Activated CD8-positive, alpha-beta memory T cell treated with anti-CD3 and anti-CD28 coated beads, Interleukin-2, amount 50 U/mL, for 24 hours (primary cell): ENCODE results near the gene DYNC2I2.
"Not testable (repeated sequence)": the region's sequence is repeated elsewhere in the genome, so short reads cannot be mapped to it uniquely, and the experiment has no call there.

Source experiments
- DNase-seq: peaks from one replicate; pipeline ENCODE4 v3.0.0-alpha.2; 2020; ENCODE audit errors: extremely low read depth

DYNC2I2 gene

GRCh38 chr9:128615571-128615970 is 41.1 kb downstream of the DYNC2I2 start:
- DNase-seq = no peak

- DNase-seq = no peak
Measured at GRCh38 chr9:128614728-128615127, 41.9 kb downstream of the DYNC2I2 start.

GRCh38 chr9:128611600-128612394 is 44.9 kb downstream of the DYNC2I2 start:
- DNase-seq = no peak

GRCh38 chr9:128610897-128611296 is 45.8 kb downstream of the DYNC2I2 start:
- DNase-seq = no peak

GRCh38 chr9:128607642-128608350 is 48.9 kb downstream of the DYNC2I2 start:
- no peak for DNase-seq

- DNase-seq = no peak
Measured at GRCh38 chr9:128603697-128604096, 53.0 kb downstream of the DYNC2I2 start.

- no peak for DNase-seq
Measured at GRCh38 chr9:128600099-128600498, 56.5 kb downstream of the DYNC2I2 start.

- DNase-seq = no peak
Measured at GRCh38 chr9:128595471-128595870, 61.2 kb downstream of the DYNC2I2 start.

GRCh38 chr9:128593856-128594255 is 62.8 kb downstream of the DYNC2I2 start:
- no peak for DNase-seq

- no peak for DNase-seq
Measured at GRCh38 chr9:128593039-128593438, 63.6 kb downstream of the DYNC2I2 start.

GRCh38 chr9:128588581-128589233 is 67.9 kb downstream of the DYNC2I2 start:
- no peak for DNase-seq

GRCh38 chr9:128587453-128587852 is 69.2 kb downstream of the DYNC2I2 start:
- DNase-seq = no peak

GRCh38 chr9:128586934-128587333 is 69.7 kb downstream of the DYNC2I2 start:
- not testable (repeated sequence) for DNase-seq

- DNase-seq = not testable (repeated sequence)
Measured at GRCh38 chr9:128585155-128585554, 71.5 kb downstream of the DYNC2I2 start.
